ENCODE measurements around the gene DSEL.

Gene DSEL

DNA sequence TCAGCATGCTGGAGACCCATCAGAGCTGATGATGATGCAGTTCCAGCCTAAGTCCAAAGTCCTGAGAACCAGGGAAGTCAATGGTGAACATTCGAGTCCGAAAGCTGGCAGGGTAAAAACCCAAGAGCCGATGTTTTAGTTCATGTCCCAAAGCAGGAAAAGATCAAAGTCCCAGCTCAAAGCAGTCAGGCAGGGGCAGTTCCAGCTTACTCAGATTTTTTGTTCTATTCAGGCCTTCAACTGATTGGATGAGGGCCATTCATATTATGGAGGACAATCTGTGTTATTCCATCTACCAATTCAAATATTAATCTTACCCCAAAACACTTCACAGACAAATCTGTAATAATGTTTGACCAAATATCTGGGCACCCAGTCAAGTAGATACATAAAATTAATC is 38.3 kb downstream of the DSEL start:
- FAIRE-seq (no peak), DNase-seq (ENCODE audit: insufficient read length, low spot score) (no peak)
- no peak for TF ChIP-seq POLR2A (IDR thresholded peaks at IDR 0.05; ENCODE audit: low read depth, low read length)

DNA sequence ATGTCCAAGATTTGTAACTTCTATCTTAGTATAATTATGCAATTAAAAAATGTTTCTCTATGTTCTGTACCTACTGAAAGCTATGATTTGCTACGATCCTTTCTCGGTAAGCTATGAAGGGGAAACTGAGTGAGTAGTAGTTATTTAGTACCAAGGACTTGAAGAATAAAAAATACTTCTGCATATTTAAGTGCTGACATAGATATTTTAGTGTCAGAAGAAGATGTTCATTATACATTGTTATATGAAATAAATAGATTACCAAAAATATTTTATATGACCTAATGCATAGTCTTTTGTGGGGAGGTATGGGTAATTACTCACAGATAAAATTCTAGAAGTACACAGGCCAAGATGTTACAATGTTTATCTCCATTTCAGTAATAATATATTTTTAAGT is 39.0 kb downstream of the DSEL start:
- TF ChIP-seq POLR2A (IDR thresholded peaks at IDR 0.05; ENCODE audit: low read depth, low read length): no peak
- DNase-seq (ENCODE audit: insufficient read length, low spot score) (no peak), FAIRE-seq (no peak)

DNA sequence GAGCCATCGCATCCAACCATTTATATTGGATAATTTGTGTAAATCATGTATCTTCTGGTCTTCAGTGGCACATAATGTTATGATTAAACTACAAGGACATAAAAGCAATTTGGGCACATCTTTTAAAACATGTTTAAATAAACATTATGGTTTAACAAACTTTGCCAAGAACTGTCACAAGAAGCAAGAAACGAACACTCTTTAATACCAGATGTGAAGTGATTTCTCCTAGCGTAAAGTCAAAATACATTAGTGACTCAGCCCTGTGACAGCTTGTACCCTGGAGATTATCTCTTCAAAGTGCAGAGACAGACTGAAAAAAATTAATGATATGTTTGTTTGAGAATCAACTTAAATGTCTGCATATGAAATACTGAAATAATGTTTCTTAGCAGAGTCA is 39.9 kb downstream of the DSEL start:
- FAIRE-seq (no peak), DNase-seq (ENCODE audit: insufficient read length, low spot score) (no peak)
- no peak for TF ChIP-seq POLR2A (IDR thresholded peaks at IDR 0.05; ENCODE audit: low read depth, low read length)

DNA sequence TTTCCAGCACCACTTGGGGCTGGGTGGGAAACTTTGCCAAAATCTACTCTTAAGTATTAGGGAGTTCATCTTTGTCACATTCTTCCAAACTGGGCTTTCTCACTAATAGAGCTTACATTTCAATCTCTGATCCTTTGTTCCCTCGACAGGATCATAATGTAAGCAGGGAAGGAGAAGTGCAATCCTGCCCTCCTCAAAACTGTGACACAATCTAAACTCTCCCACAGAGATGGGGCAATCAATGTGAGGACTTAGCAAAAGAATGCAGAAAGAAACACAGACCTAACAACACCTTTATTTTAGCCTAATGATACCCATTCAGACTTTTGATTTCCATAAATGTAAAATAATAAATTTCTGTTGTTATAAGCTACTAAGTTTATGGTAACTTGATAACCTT is 40.8 kb downstream of the DSEL start:
- DNase-seq (ENCODE audit: insufficient read length, low spot score) (no peak), FAIRE-seq (no peak)
- TF ChIP-seq POLR2A (IDR thresholded peaks at IDR 0.05; ENCODE audit: low read depth, low read length): no peak

DNA sequence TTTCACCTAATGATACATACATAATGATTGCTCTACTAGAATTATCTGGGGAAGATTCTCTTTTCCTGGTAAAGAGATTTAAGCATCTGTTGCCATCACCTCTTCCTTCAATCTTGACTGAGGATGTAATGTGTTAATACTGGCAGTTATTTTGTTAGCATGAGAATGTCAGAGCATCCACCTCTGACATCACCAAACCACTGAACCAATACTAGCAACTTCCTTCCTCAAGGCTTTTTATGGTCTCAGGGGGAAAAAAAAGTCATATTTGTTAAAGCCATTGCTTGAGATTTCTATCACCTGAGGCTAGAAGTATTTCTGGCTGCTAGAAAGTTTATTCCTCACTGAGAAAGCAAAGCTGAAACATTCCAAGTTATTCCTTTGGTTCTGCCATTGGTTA is 48.5 kb downstream of the DSEL start:
- DNase-seq (ENCODE audit: insufficient read length, low spot score) (no peak), FAIRE-seq (no peak)
- TF ChIP-seq POLR2A (IDR thresholded peaks at IDR 0.05; ENCODE audit: low read depth, low read length): no peak

DNA sequence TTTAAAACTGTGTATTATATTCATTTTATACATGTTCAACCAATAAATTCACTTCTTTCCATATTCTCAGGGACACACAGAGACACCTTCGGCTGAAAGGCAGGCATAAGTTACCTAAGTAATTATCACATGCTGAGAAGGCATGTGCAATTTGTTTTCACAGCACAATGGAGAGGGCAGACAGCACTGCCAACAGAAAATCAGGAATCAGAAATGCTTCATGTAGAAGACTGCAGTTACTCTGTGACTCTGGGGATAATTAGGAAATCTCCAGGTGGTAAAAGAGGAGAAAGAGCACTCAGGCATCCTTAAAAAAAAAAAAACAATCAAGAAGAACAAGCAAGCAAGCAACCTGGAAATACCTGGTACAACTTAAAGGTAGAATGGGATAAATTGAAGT is 49.3 kb downstream of the DSEL start:
- no peak for TF ChIP-seq POLR2A (IDR thresholded peaks at IDR 0.05; ENCODE audit: low read depth, low read length)
- no peak for DNase-seq (ENCODE audit: insufficient read length, low spot score)
- no peak for FAIRE-seq

DNA sequence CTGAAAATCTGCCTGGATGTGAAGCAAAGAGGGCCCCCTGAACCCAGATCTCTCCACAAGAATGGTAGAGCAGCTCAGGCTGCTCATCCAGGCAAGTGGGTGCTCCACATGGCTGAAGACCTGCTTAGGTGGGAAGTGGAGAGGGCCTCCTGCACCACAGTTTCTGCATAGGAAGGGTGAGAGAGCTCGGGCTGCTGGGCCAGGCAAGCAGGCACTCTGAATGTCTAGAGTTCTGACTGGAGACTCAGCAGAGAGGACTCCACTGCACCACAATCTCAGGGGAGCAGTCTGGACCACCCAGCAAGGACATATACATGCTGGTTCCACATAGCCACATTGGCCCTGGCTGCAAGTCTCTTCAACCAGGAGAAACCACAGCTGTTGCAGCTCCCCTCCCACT is 52.0 kb downstream of the DSEL start:
- DNase-seq (ENCODE audit: insufficient read length, low spot score): no peak
- no peak for TF ChIP-seq POLR2A (IDR thresholded peaks at IDR 0.05; ENCODE audit: low read depth, low read length)
- FAIRE-seq: no peak

DNA sequence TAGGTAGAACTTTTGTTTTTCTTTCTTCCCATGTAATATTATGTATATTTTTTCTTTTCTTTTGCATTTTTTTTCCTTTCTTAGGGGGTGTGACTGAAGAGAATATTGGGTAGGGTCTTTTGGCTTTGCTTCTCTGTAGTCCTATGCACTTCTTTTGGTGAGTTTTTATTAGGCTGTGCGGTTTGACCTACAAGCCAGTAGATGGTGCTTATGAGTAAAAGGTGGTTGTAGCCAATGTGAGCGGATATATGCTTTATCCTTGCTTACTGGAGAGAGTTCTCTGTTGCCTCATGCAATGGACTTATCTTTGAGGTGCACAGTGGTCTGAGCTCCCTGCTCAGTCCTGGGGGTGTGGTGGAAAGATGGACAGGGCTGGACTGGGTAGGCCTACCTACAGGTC is 52.7 kb downstream of the DSEL start:
- no peak for FAIRE-seq
- no peak for TF ChIP-seq POLR2A (IDR thresholded peaks at IDR 0.05; ENCODE audit: low read depth, low read length)
- DNase-seq (ENCODE audit: insufficient read length, low spot score): no peak

DNA sequence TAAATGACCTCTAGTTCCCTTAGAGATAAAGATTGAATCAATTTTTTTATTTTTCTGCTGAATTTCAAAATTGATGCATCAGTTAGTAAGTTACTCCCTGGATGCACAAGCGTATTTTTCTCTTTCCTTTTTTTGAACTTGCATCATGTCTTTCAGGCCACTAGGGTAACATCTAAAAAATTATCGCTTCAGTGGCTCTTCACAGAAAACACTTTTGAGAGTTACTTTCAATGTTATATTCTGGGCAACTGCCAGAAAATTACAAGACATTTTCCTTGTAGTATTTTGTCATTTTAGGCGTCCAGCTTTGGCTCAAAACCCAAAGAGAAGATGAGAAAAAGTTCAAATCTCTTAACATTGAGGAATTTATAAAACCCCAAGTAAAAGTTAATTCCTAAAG is 59.8 kb downstream of the DSEL start:
- no peak for TF ChIP-seq POLR2A (IDR thresholded peaks at IDR 0.05; ENCODE audit: low read depth, low read length)
- DNase-seq (ENCODE audit: insufficient read length, low spot score) (no peak), FAIRE-seq (no peak)
